HG03025 (cell line): ENCODE data around the gene DSC3.
"Not testable (repeated sequence)": the region's sequence is repeated elsewhere in the genome, so short reads cannot be mapped to it uniquely, and the experiment has no call there.

Experiments used
- ATAC-seq: cut with Tn5 transposase; IDR thresholded peaks from one replicate; pipeline ENCODE4 v1.9.1; 2021; ENCODE audit warnings: mild to moderate bottlenecking, moderate library complexity; ENCODE audit not compliant: unreplicated experiment, low FRiP score

Gene DSC3

GRCh38 chr18:30982285-30982992 lies 60.1 kb downstream of the DSC3 start:
- no peak for ATAC-seq

GRCh38 chr18:30978091-30978490 lies 64.5 kb downstream of the DSC3 start:
- ATAC-seq, result not testable (repeated sequence)

- ATAC-seq, result peak; percentile 69
Measured at GRCh38 chr18:30971338-30971956, 71.1 kb downstream of the DSC3 start.

GRCh38 chr18:30970196-30970816 lies 72.2 kb downstream of the DSC3 start:
- ATAC-seq, result no peak

- no peak for ATAC-seq
Measured at GRCh38 chr18:30969670-30970170, 72.8 kb downstream of the DSC3 start.

- no peak for ATAC-seq
Measured at GRCh38 chr18:30967701-30968100, 74.8 kb downstream of the DSC3 start.

- ATAC-seq, result no peak
Measured at GRCh38 chr18:30965237-30965636, 77.3 kb downstream of the DSC3 start.

GRCh38 chr18:30960661-30961060 lies 81.9 kb downstream of the DSC3 start:
- no peak for ATAC-seq

GRCh38 chr18:30957066-30957465 lies 85.5 kb downstream of the DSC3 start:
- no peak for ATAC-seq

GRCh38 chr18:30954262-30954661 lies 88.3 kb downstream of the DSC3 start:
- no peak for ATAC-seq

- ATAC-seq, result no peak
Measured at GRCh38 chr18:30945761-30946160, 96.8 kb downstream of the DSC3 start.

- ATAC-seq, result no peak
Measured at GRCh38 chr18:30944773-30945417, 97.6 kb downstream of the DSC3 start.

- no peak for ATAC-seq
Measured at GRCh38 chr18:30940952-30941539, 101.5 kb downstream of the DSC3 start.
